ENCODE results near the gene ELL2.

- TF ChIP-seq POLR2A (IDR thresholded peaks at IDR 0.05; ENCODE audit: low read depth, low read length) (no peak), POLR2AphosphoS5 (IDR thresholded peaks at IDR 0.05; ENCODE audit: low read depth, low read length) (no peak), TAF1 (IDR thresholded peaks at IDR 0.05; ENCODE audit: low read depth, low read length) (no peak), POU2F2 (IDR thresholded peaks at IDR 0.05; ENCODE audit: low read depth, low read length) (no peak)
Observed at GRCh38 chr5:95969055-95969454, 7.4 kb upstream of the ELL2 start.
